HFF-Myc (cell line): Measurements from ENCODE around the gene UQCR10.

Source experiments
- DNase-seq: peaks from one replicate; pipeline ENCODE4 v3.0.0-alpha.2; 2011; ENCODE audit warnings: low read depth; ENCODE audit errors: extremely low read depth
- H3K4me3 ChIP-seq: replicated peaks from 2 replicates; pipeline ENCODE4 v1.5.1; 2011; ENCODE audit warnings: low read depth, mild to moderate bottlenecking, control low read depth, low read length
- CTCF ChIP-seq: IDR thresholded peaks from 2 replicates; pipeline ENCODE4 v1.5.1; 2012; ENCODE audit warnings: mild to moderate bottlenecking, low read depth, low read length, control low read depth; ENCODE audit errors: missing control alignments

The UQCR10 gene

GRCh38 chr22:29787371-29787980, 20.3 kb downstream of the UQCR10 start:
- no peak for DNase-seq
- no peak for TF ChIP-seq CTCF
- no peak overlapping the region for H3K4me3 ChIP-seq

- TF ChIP-seq CTCF: no peak
- no peak for DNase-seq
- no peak overlapping the region for H3K4me3 ChIP-seq
Measured at GRCh38 chr22:29788339-29789279, 21.4 kb downstream of the UQCR10 start.

- no peak for DNase-seq
- no peak for TF ChIP-seq CTCF
- H3K4me3 ChIP-seq: no peak overlapping the region
Measured at GRCh38 chr22:29790061-29790460, 22.9 kb downstream of the UQCR10 start.

- H3K4me3 ChIP-seq: no peak overlapping the region
- DNase-seq: no peak
- TF ChIP-seq CTCF: no peak
Measured at GRCh38 chr22:29793396-29793795, 26.2 kb downstream of the UQCR10 start.

- no peak overlapping the region for H3K4me3 ChIP-seq
- no peak for DNase-seq
- TF ChIP-seq CTCF: no peak
Measured at GRCh38 chr22:29795663-29796062, 28.5 kb downstream of the UQCR10 start.

- TF ChIP-seq CTCF: no peak
- no peak for DNase-seq
- H3K4me3 ChIP-seq: no peak overlapping the region
Measured at GRCh38 chr22:29797351-29797750, 30.2 kb downstream of the UQCR10 start.
